Stimulated activated CD4-positive, alpha-beta T cell treated with anti-CD3 and anti-CD28 coated beads, Interleukin-2, amount 100 ng/mL, for 48 hours (primary cell): ENCODE results near the gene GHRH.

Experiments
- DNase-seq, 2 donors: peaks; one replicate each; pipeline ENCODE4 v3.0.0-alpha.2; 2020

GHRH gene

GRCh38 chr20:37261714-37262113 lies at the start of gene GHRH:
Gene GHRH (minus strand): TSS chr20:37261814. CDS start chr20:37256889, 4,925 bp downstream.
- DNase-seq, result no peak

GRCh38 chr20:37310951-37311350 lies 49.3 kb upstream of the GHRH start:
- DNase-seq, result no peak

- DNase-seq, result no peak
Measured at GRCh38 chr20:37309936-37310590, 48.4 kb upstream of the GHRH start.

GRCh38 chr20:37309290-37309689 lies 47.7 kb upstream of the GHRH start:
- no peak for DNase-seq

- no peak for DNase-seq
Measured at GRCh38 chr20:37308086-37309050, 46.8 kb upstream of the GHRH start.

- no peak for DNase-seq
Measured at GRCh38 chr20:37305839-37306238, 44.2 kb upstream of the GHRH start.

- no peak for DNase-seq
Measured at GRCh38 chr20:37305079-37305478, 43.5 kb upstream of the GHRH start.

- no peak for DNase-seq
Measured at GRCh38 chr20:37303637-37304036, 42.0 kb upstream of the GHRH start.

- no peak for DNase-seq
Measured at GRCh38 chr20:37302981-37303380, 41.4 kb upstream of the GHRH start.

- no peak for DNase-seq
Measured at GRCh38 chr20:37301558-37301957, 39.9 kb upstream of the GHRH start.

- DNase-seq, result no peak
Measured at GRCh38 chr20:37301120-37301519, 39.5 kb upstream of the GHRH start.

- no peak for DNase-seq
Measured at GRCh38 chr20:37299718-37300528, 38.3 kb upstream of the GHRH start.

GRCh38 chr20:37298190-37298939 lies 36.8 kb upstream of the GHRH start:
- no peak for DNase-seq

GRCh38 chr20:37297066-37297736 lies 35.6 kb upstream of the GHRH start:
- no peak for DNase-seq

GRCh38 chr20:37296371-37296770 lies 34.8 kb upstream of the GHRH start:
- DNase-seq, result no peak

GRCh38 chr20:37295595-37295994 lies 34.0 kb upstream of the GHRH start:
- no peak for DNase-seq

- DNase-seq, result no peak
Measured at GRCh38 chr20:37295001-37295400, 33.4 kb upstream of the GHRH start.

- no peak for DNase-seq
Measured at GRCh38 chr20:37294262-37294981, 32.8 kb upstream of the GHRH start.

- DNase-seq, result no peak
Measured at GRCh38 chr20:37293301-37293943, 31.8 kb upstream of the GHRH start.

GRCh38 chr20:37291724-37292126 lies 30.1 kb upstream of the GHRH start:
- DNase-seq, result no peak
